H1 (cell line): ENCODE data around the gene ACOT7. TPM values are rescaled to one million over a fixed set of nuclear protein-coding genes. Genes with fewer than 3 reads are reported as not detected.

Source experiments
- CTCF ChIA-PET: fragments of 300-600 bp; sonication (Branson Sonifier 250); formaldehyde crosslinking; loops from one replicate; lab custom pipeline; 2021; ENCODE audit not compliant: partially characterized antibody; lab: Charles Lee
- POLR2A ChIA-PET: fragments of 300-600 bp; sonication (Branson Sonifier 250); formaldehyde crosslinking; loops from one replicate; lab custom pipeline; 2021; ENCODE audit warnings: inconsistent platforms; ENCODE audit not compliant: partially characterized antibody; lab: Charles Lee
- DNase-seq, 2 experiments: peaks; one replicate each; pipeline versions ENCODE4 v3.0.0 to v3.0.0-alpha.2; 2010 to 2022; ENCODE audit warnings: low spot score in 2 of 2, low read depth in 1 of 2, mixed read lengths in 1 of 2
- FAIRE-seq: peaks from 2 replicates; lab custom pipeline; 2011; peaks lifted over from hg19 to GRCh38; lab: Jason Lieb, UNC
- H2AFZ ChIP-seq: 2 replicates; pipeline ENCODE4 v1.8.1; 2012; ENCODE audit warnings: low read length, inconsistent platforms
- H2AK5ac ChIP-seq: 2 replicates; pipeline ENCODE4 v1.6.1; 2013; ENCODE audit warnings: low read depth, low read length
- H2BK120ac ChIP-seq: replicated peaks from 2 replicates; pipeline ENCODE3; 2013; ENCODE audit warnings: low read depth, low read length, inconsistent platforms
- H2BK12ac ChIP-seq: 2 replicates; pipeline ENCODE4 v1.6.1; 2013; ENCODE audit warnings: low read depth, low read length
- H2BK15ac ChIP-seq: 2 replicates; pipeline ENCODE4 v1.6.1; 2013; ENCODE audit warnings: low read length
- H2BK20ac ChIP-seq: 2 replicates; pipeline ENCODE4 v1.6.1; 2013; ENCODE audit warnings: low read length
- H2BK5ac ChIP-seq: 2 replicates; pipeline ENCODE4 v1.6.1; 2013; ENCODE audit warnings: low read depth, low read length
- H3K14ac ChIP-seq: 2 replicates; pipeline ENCODE4 v1.6.1; 2013; ENCODE audit warnings: inconsistent platforms; ENCODE audit not compliant: insufficient read length
- H3K18ac ChIP-seq: 2 replicates; pipeline ENCODE4 v1.6.1; 2013; ENCODE audit warnings: low read length; ENCODE audit errors: extremely low read depth
- H3K23ac ChIP-seq: 2 replicates; pipeline ENCODE4 v1.6.1; 2013; ENCODE audit warnings: inconsistent platforms; ENCODE audit not compliant: insufficient read length
- H3K23me2 ChIP-seq: 2 replicates; pipeline ENCODE4 v1.6.1; 2013; ENCODE audit warnings: low read depth, low read length
- H3K27ac ChIP-seq: 2 replicates; pipeline ENCODE4 v1.6.1; 2011; ENCODE audit warnings: low read depth, low read length, inconsistent platforms
- H3K27me3 ChIP-seq, 4 experiments: replicated peaks in 1 of 4; 1 replicate in 1 of 4; 2 replicates in 3 of 4; pipeline versions ENCODE4 v1.6.1 to v1.8.1; 2011 to 2013; ENCODE audit warnings: low read length in 3 of 4, mild to moderate bottlenecking in 3 of 4, inconsistent platforms in 2 of 4, mixed read lengths in 2 of 4, moderate library complexity in 1 of 4; ENCODE audit not compliant: control insufficient read depth in 3 of 4, insufficient read depth in 3 of 4; ENCODE audit errors: extremely low read depth in 1 of 4
- H3K36me3 ChIP-seq, 4 experiments: 2 replicates each; pipeline versions ENCODE4 v1.6.1 to v1.8.1; 2011 to 2013; ENCODE audit warnings: mild to moderate bottlenecking in 4 of 4, low read length in 3 of 4, moderate library complexity in 2 of 4, control low read depth in 1 of 4, inconsistent platforms in 1 of 4; ENCODE audit not compliant: insufficient read depth in 4 of 4, control insufficient read depth in 2 of 4
- H3K4ac ChIP-seq: replicated peaks from 2 replicates; pipeline ENCODE3; 2013; ENCODE audit warnings: low read length, low read depth, mixed read lengths, inconsistent platforms; ENCODE audit not compliant: insufficient read length
- H3K4me1 ChIP-seq, 4 experiments: replicated peaks in 1 of 4; 1 replicate in 1 of 4; 2 replicates in 3 of 4; pipeline versions ENCODE4 v1.6.1 to v1.8.1; 2011 to 2013; ENCODE audit warnings: low read length in 3 of 4, inconsistent platforms in 2 of 4, mixed read lengths in 1 of 4; ENCODE audit not compliant: insufficient read depth in 4 of 4, control insufficient read depth in 3 of 4
- H3K4me2 ChIP-seq, 2 experiments: 2 replicates each; pipeline versions ENCODE4 v1.6.1 to v1.8.1; 2011 to 2013; ENCODE audit warnings: low read depth in 2 of 2, low read length in 2 of 2, control low read depth in 1 of 2, inconsistent platforms in 1 of 2, mild to moderate bottlenecking in 1 of 2; ENCODE audit not compliant: insufficient read depth in 1 of 2
- H3K4me3 ChIP-seq, 4 experiments: fragments of 200-600, 300-600 bp in 1 of 4; sonication (generic), shearing (Covaris generic), sonication (Bioruptor Twin) in 1 of 4; 2 replicates each; pipeline versions ENCODE4 v1.5.1 to v1.8.1; 2011 to 2016; ENCODE audit warnings: low read length in 4 of 4, low read depth in 3 of 4, control low read depth in 2 of 4, inconsistent platforms in 2 of 4, mild to moderate bottlenecking in 2 of 4, mixed read lengths in 1 of 4, moderate library complexity in 1 of 4; ENCODE audit not compliant: insufficient read depth in 2 of 4; ENCODE audit errors: extremely low read depth in 1 of 4
- H3K56ac ChIP-seq: replicated peaks from 2 replicates; pipeline ENCODE3; 2013; ENCODE audit warnings: low read depth, mild to moderate bottlenecking, mixed read lengths, low read length, inconsistent platforms; ENCODE audit not compliant: insufficient read length
- H3K79me1 ChIP-seq: 2 replicates; pipeline ENCODE4 v1.6.1; 2013; ENCODE audit warnings: low read depth, low read length, control low read depth
- H3K79me2 ChIP-seq, 2 experiments: 2 replicates each; pipeline versions ENCODE4 v1.6.1 to v1.8.1; 2012 to 2013; ENCODE audit warnings: low read length in 2 of 2, mild to moderate bottlenecking in 2 of 2, inconsistent platforms in 1 of 2; ENCODE audit not compliant: insufficient read depth in 2 of 2, control insufficient read depth in 1 of 2
- H3K9ac ChIP-seq, 4 experiments: replicated peaks in 1 of 4; 1 replicate in 1 of 4; 2 replicates in 3 of 4; pipeline versions ENCODE4 v1.6.1 to v1.8.1; 2011 to 2013; ENCODE audit warnings: low read depth in 3 of 4, low read length in 3 of 4, control low read depth in 2 of 4, mild to moderate bottlenecking in 2 of 4, moderate library complexity in 2 of 4, inconsistent platforms in 1 of 4; ENCODE audit errors: extremely low read depth in 1 of 4
- H3K9me3 ChIP-seq, 2 experiments: 2 replicates each; pipeline versions ENCODE4 v1.6.1 to v1.8.1; 2012 to 2013; ENCODE audit warnings: mild to moderate bottlenecking in 2 of 2, moderate library complexity in 2 of 2, control low read depth in 1 of 2, inconsistent platforms in 1 of 2, low read depth in 1 of 2, low read length in 1 of 2, mixed read lengths in 1 of 2; ENCODE audit not compliant: insufficient read depth in 2 of 2
- H4K20me1 ChIP-seq, 2 experiments: replicated peaks in 1 of 2; 2 replicates each; pipeline versions ENCODE3 to v1.8.1; 2011 to 2013; ENCODE audit warnings: inconsistent platforms in 2 of 2, low read length in 2 of 2, mild to moderate bottlenecking in 1 of 2; ENCODE audit not compliant: insufficient read depth in 2 of 2, control insufficient read depth in 1 of 2
- H4K5ac ChIP-seq: 2 replicates; pipeline ENCODE4 v1.6.1; 2013; ENCODE audit warnings: low read length, low read depth, mixed read lengths, inconsistent platforms; ENCODE audit not compliant: insufficient read length
- H4K8ac ChIP-seq: 2 replicates; pipeline ENCODE4 v1.8.0; 2013; ENCODE audit warnings: mild to moderate bottlenecking, moderate library complexity, low read length, inconsistent platforms; ENCODE audit not compliant: insufficient read depth; ENCODE audit errors: extremely low read depth
- H4K91ac ChIP-seq: replicated peaks from 2 replicates; pipeline ENCODE3; 2013; ENCODE audit warnings: low read length, mixed read lengths, inconsistent platforms; ENCODE audit not compliant: insufficient read length
- WGBS, 2 experiments: shearing (Covaris generic) in 1 of 2; methylation state at CpG; one replicate each; pipeline versions ENCODE4 v1.1.6 to v1.1.7; 2013 to 2015; ENCODE audit warnings: low lambda C conversion rate in 2 of 2, mixed read lengths in 2 of 2, inconsistent platforms in 1 of 2, low coverage in 1 of 2, missing lambda C conversion rate in 1 of 2; ENCODE audit not compliant: insufficient replicate concordance in 2 of 2, insufficient coverage in 1 of 2, insufficient read length in 1 of 2; ENCODE audit errors: extremely low coverage in 1 of 2, missing lambda C conversion rate in 1 of 2; 5-methylcytosine and 5-hydroxymethylcytosine counted together
- polyA plus RNA-seq, 7 experiments: library from polyadenylated mRNA; depleted of rRNA in 3 of 7; stranded (reverse) in 5 of 7; unstranded in 2 of 7; fragments of >200 nt in 5 of 7; fragments of 200-250 nt in 2 of 7; gene quantifications; 1 replicate in 5 of 7; 2 replicates in 1 of 7; 4 replicates in 1 of 7; pipeline versions ENCODE4 v1.2.1 to v1.2.3, GENCODE V29; 2011 to 2013; ENCODE audit warnings: missing spikeins in 2 of 7, mixed read lengths in 2 of 7
- total RNA-seq: library from RNA; stranded (reverse); fragmentation: NEBNext Ultra II Directional; extraction: Animal tissue kit (Norgen Biotek cat#: 25700); gene quantifications from 2 replicates; pipeline ENCODE4 v1.2.1, GENCODE V29; 2021

ACOT7 gene
- total and polyA plus RNA-seq, 2 of the 8 experiments (the other 6 are each of a cell fraction or from before 2014, with no cell fraction given) = 151 to 214 TPM

- H2BK15ac ChIP-seq = no peak overlapping the region
- peaks cover 5% of the 10 kb centered on the region for H3K79me1 ChIP-seq
- FAIRE-seq (no peak), DNase-seq (no peak)
- no peak overlapping the region for H3K23ac ChIP-seq
- H3K23me2 ChIP-seq = no peaks in the 10 kb centered on the region
- no peak overlapping the region for H3K9ac ChIP-seq
- WGBS, 2 experiments = 85% methylated on average over 12 of the region's 12 CpGs; no CpG with 5 or more reads in 1 of the 2 experiments
- H3K56ac ChIP-seq = no peak overlapping the region
- no peak overlapping the region for H3K4ac ChIP-seq
- no peak overlapping the region for H2BK20ac ChIP-seq
- H2BK120ac ChIP-seq = no peak overlapping the region
- H2BK5ac ChIP-seq = no peak overlapping the region
- H4K20me1 ChIP-seq = peaks cover 6 to 18% of the 10 kb centered on the region in 2 experiments
- H3K27me3 ChIP-seq = no peaks in the 10 kb centered on the region
- H3K4me1 ChIP-seq = no peaks in the 10 kb centered on the region; a peak in 1 of 7 replicates
- H3K9me3 ChIP-seq = no peaks in the 10 kb centered on the region
- H3K36me3 ChIP-seq = peaks cover 9 to 40% (median 19%) of the 10 kb centered on the region in 4 experiments; a peak in 7 of 8 replicates
- H2AK5ac ChIP-seq = no peak overlapping the region
- no peaks in the 10 kb centered on the region for H3K79me2 ChIP-seq
- no peak overlapping the region for H3K4me2 ChIP-seq
- no peak overlapping the region for H2AFZ ChIP-seq
- H3K27ac ChIP-seq = no peak overlapping the region
- no peak overlapping the region for H3K18ac ChIP-seq
- ChIA-PET CTCF (interaction anchor here (0.8 to 10.4 kb wide), 6 partner anchors 11 to 219 kb away, joined by 3 to 74 read pairs (median 6); partner anchors contain the start of gene RNF207), POLR2A (interaction anchor here (0.8 to 5.1 kb wide), 8 partner anchors 9 to 26 kb away, joined by 3 to 28 read pairs (median 6); partner anchors contain the start of genes ICMT and RNF207)
- no peak overlapping the region for H4K8ac ChIP-seq
- no peak overlapping the region for H4K5ac ChIP-seq
- H4K91ac ChIP-seq = no peak overlapping the region
- H3K4me3 ChIP-seq = no peak overlapping the region
- no peak overlapping the region for H2BK12ac ChIP-seq
- H3K14ac ChIP-seq = no peak overlapping the region
Observed at GRCh38 chr1:6221210-6221784, 172.3 kb downstream of the ACOT7 start.
